Fibroblast of pulmonary artery (primary cell): Measurements from ENCODE around the gene LEF1.

Experiments
- DNase-seq: peaks from one replicate; pipeline ENCODE4 v3.0.0-alpha.2; 2010; ENCODE audit warnings: low read depth
- H3K4me3 ChIP-seq: replicated peaks from 2 replicates; pipeline ENCODE4 v1.5.1; 2011; ENCODE audit warnings: low read depth, mild to moderate bottlenecking, control low read depth, low read length, moderate library complexity
- TF ChIP-seq, protein P1 (sequence below): IDR thresholded peaks from 2 replicates; pipeline ENCODE4 v1.5.1; 2011; ENCODE audit warnings: mild to moderate bottlenecking, control low read depth, low read length, inconsistent platforms; ENCODE audit errors: missing control alignments

LEF1 gene

DNA sequence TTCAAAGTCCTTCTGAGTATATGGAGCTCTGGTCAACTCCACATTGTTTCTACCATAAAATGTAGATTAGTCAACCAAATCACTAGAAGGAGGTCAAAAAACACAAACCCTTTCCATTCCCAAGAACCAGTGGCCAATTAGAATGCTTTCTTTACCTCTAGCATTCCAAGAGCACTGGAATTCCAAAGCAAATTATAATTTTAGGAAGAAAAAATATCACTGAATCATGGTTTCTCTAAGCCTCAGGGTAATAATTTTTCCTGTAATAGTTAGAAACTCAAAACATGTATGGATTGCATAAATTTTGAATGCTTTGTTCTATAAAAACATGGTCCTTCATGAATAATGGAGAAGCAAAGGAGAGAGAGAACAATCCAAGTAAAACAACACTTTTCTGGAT is 39.5 kb downstream of the LEF1 start:
- no peak overlapping the region for H3K4me3 ChIP-seq
- DNase-seq, result no peak
- TF ChIP-seq, protein P1, sequence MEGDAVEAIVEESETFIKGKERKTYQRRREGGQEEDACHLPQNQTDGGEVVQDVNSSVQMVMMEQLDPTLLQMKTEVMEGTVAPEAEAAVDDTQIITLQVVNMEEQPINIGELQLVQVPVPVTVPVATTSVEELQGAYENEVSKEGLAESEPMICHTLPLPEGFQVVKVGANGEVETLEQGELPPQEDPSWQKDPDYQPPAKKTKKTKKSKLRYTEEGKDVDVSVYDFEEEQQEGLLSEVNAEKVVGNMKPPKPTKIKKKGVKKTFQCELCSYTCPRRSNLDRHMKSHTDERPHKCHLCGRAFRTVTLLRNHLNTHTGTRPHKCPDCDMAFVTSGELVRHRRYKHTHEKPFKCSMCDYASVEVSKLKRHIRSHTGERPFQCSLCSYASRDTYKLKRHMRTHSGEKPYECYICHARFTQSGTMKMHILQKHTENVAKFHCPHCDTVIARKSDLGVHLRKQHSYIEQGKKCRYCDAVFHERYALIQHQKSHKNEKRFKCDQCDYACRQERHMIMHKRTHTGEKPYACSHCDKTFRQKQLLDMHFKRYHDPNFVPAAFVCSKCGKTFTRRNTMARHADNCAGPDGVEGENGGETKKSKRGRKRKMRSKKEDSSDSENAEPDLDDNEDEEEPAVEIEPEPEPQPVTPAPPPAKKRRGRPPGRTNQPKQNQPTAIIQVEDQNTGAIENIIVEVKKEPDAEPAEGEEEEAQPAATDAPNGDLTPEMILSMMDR, result no peak

DNA sequence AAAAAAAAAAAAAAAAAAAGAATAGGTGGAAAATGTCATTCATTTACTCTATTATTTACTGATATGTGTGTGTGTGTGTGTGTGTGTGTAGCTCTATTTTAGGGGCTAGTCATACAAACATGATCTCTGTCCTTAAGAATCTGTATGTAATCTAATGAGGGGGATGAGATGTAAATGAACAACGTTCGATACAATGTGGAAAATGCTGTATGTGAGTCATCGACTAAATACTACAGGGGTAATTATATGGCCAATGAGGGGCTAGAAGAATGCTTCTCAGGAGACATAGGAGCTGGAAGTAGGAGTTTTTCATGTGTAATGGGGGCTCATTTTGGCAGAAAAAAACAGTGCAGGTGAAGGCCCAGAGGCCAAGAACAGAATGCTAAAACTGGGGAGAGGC is 41.9 kb downstream of the LEF1 start:
- no peak for DNase-seq
- TF ChIP-seq, protein P1, result no peak
- H3K4me3 ChIP-seq, result no peak overlapping the region

DNA sequence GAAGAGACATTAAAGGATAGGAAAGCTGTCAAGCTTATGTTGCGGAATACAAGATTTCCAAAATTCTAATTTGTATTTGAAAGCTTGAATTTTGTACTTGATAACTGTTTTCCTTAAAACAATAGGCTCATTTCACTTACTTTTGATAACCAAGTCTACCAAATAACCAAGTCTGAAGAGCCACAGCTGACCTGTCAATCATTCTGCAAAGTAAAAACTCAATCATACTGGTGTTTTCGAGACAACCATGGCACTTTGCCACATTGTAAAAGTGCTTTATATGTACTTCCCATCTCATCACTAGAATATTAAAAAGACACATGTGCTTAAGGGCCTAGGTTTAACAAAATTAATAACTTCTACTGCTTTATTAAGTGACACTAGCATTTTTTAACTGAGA is 47.9 kb downstream of the LEF1 start:
- H3K4me3 ChIP-seq, result no peak overlapping the region
- no peak for DNase-seq
- TF ChIP-seq, protein P1, result no peak

DNA sequence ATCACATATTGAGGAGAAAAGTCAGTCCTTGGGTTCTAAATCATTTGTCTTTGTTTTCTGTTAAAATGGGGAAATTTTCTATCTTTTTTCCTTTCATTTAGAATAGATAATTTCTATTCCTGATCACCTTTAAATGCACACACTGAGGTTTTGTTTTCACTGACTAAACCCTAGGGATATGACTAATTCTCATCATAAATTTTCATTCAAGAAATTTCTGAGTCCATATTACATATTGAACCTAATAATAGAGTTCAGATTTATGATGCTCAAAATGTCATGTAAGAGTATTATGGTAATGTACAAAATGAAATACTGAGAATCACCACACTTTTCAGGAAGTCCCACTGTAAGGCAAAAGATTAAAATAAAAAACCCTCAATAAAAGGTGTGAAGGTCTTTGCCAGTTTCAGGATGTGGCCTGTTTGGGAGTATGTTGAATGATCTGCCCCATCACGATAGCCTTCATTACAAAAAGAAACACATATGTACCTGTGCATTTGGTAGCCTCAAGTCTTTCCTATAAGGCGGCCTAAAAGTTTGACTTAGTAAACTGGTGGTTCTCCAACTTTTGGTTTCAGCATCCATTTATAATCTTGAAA is 49.4 kb downstream of the LEF1 start:
- TF ChIP-seq, protein P1, result no peak
- H3K4me3 ChIP-seq, result no peak overlapping the region
- DNase-seq, result no peak

DNA sequence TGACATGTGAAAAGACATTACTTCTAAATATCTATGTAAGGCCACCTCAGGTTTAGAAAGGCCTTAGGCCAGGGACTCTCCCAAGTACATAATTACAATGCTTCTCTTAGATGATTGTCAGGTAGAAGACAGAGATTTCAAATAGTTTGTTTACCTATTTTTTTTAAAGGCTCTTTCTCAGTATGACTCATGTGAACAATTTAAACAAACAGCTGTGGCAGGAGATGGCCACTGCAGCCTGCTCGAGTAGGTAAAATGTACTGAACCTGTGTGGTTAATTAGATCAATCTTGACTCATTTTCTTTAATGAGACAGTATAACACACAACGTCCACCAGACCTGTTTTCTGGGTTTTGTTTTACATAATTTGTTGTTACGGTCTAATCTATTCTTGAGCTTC is 50.2 kb downstream of the LEF1 start:
- TF ChIP-seq, protein P1, result no peak
- H3K4me3 ChIP-seq, result no peak overlapping the region
- no peak for DNase-seq

DNA sequence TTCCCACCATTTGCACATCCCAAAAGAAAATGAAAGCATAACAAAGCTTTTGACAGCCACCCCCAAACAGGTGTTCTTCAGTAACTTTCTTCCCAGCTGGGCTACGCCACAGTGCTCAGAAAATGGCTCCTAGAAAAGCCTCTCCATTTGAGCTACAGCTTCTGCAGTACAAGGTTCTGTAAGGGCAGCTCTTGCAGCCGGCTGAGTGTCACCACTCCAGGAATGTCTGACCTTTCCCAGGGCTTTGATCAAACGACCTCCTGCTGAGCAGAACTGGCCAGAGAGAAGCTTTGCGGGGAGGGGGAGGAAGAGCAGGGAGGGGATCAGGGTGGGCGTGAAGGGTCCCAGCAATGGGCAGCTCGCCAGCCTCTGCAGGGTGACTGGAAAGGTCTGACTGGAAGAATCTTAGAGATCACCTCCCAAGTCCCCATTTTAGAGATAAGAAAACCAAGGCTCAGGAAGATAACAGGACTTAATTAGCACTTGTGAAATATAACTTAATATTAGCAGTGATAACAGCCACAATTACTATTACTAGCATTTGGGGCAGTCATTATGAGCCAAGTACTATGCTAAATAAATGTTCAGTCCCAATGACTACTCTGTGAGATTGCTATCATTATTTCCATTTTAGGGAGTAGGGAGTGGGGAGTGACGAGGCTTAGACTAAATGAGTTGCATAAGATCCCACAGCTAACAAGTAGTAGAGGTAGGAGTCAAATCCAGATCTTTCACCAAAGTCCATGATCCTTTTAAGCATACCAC is 51.1 kb downstream of the LEF1 start:
- TF ChIP-seq, protein P1, result no peak
- no peak overlapping the region for H3K4me3 ChIP-seq
- DNase-seq, result no peak
